GM21576 (cell line): ENCODE results near the gene RNF217.
"Not testable (repeated sequence)": the region's sequence is repeated elsewhere in the genome, so short reads cannot be mapped to it uniquely, and the experiment has no call there.

Source experiments
- ATAC-seq: cut with Tn5 transposase; IDR thresholded peaks from one replicate; pipeline ENCODE4 v1.9.1; 2021; ENCODE audit warnings: mild to moderate bottlenecking, moderate library complexity; ENCODE audit not compliant: unreplicated experiment

The RNF217 gene

GRCh38 chr6:124962639-124963415 is 590 bp downstream of the RNF217 start:
- ATAC-seq: no peak

- no peak for ATAC-seq
Measured at GRCh38 chr6:124963416-124963785, 1.2 kb downstream of the RNF217 start.

GRCh38 chr6:124963831-124964763 is 1.9 kb downstream of the RNF217 start:
- no peak for ATAC-seq

- ATAC-seq: no peak
Measured at GRCh38 chr6:124964764-124965105, 2.5 kb downstream of the RNF217 start.

GRCh38 chr6:124965424-124965850 is 3.2 kb downstream of the RNF217 start:
- not testable (repeated sequence) for ATAC-seq

GRCh38 chr6:124967444-124967843 is 5.2 kb downstream of the RNF217 start:
- no peak for ATAC-seq

- ATAC-seq: no peak
Measured at GRCh38 chr6:124968401-124968800, 6.2 kb downstream of the RNF217 start.

GRCh38 chr6:124970243-124970642 is 8.0 kb downstream of the RNF217 start:
- ATAC-seq: no peak

- no peak for ATAC-seq
Measured at GRCh38 chr6:124970763-124971162, 8.5 kb downstream of the RNF217 start.

- ATAC-seq: no peak
Measured at GRCh38 chr6:124973780-124974179, 11.5 kb downstream of the RNF217 start.

GRCh38 chr6:124974771-124975377 is 12.6 kb downstream of the RNF217 start:
- ATAC-seq: no peak

- ATAC-seq: no peak
Measured at GRCh38 chr6:124977067-124977908, 15.1 kb downstream of the RNF217 start.

- no peak for ATAC-seq
Measured at GRCh38 chr6:124978451-124979293, 16.4 kb downstream of the RNF217 start.

- ATAC-seq: no peak
Measured at GRCh38 chr6:124979294-124979678, 17.0 kb downstream of the RNF217 start.

- no peak for ATAC-seq
Measured at GRCh38 chr6:124982669-124983068, 20.4 kb downstream of the RNF217 start.

- peak; percentile 59 for ATAC-seq
Measured at GRCh38 chr6:124983383-124984083, 21.3 kb downstream of the RNF217 start.

GRCh38 chr6:124984668-124985338 is 22.6 kb downstream of the RNF217 start:
- no peak for ATAC-seq

- ATAC-seq: no peak
Measured at GRCh38 chr6:124986164-124986563, 23.9 kb downstream of the RNF217 start.

- ATAC-seq: no peak
Measured at GRCh38 chr6:124987291-124987690, 25.1 kb downstream of the RNF217 start.
